RWPE1 (cell line): ENCODE results near the gene RBP3.

Experiments used
- CTCF ChIA-PET: fragments of 350-600 bp; sonication (Branson Sonifier 250); formaldehyde crosslinking; extraction: SDS; loops from one replicate; lab custom pipeline; 2021; lab: Yijun Ruan, JAX
- POLR2A ChIA-PET: fragments of 400-600 bp; formaldehyde crosslinking; extraction: SDS; loops from one replicate; lab custom pipeline; 2020; ENCODE audit warnings: antibody characterized with exemption; ENCODE audit not compliant: low non-redundant PET; lab: Yijun Ruan, JAX
- DNase-seq: peaks from one replicate; pipeline ENCODE4 v3.0.0; 2012; ENCODE audit warnings: low spot score
- H3K27ac ChIP-seq: fragments of 450-650 bp; 2 replicates; pipeline ENCODE4 v1.5.1; 2017
- TF ChIP-seq, protein P1 (sequence below): fragments of 450-650 bp; conservative IDR thresholded peaks from 2 replicates; pipeline ENCODE4 v1.5.1; 2017; ENCODE audit warnings: low read depth, mild to moderate bottlenecking

RBP3 gene

DNA sequence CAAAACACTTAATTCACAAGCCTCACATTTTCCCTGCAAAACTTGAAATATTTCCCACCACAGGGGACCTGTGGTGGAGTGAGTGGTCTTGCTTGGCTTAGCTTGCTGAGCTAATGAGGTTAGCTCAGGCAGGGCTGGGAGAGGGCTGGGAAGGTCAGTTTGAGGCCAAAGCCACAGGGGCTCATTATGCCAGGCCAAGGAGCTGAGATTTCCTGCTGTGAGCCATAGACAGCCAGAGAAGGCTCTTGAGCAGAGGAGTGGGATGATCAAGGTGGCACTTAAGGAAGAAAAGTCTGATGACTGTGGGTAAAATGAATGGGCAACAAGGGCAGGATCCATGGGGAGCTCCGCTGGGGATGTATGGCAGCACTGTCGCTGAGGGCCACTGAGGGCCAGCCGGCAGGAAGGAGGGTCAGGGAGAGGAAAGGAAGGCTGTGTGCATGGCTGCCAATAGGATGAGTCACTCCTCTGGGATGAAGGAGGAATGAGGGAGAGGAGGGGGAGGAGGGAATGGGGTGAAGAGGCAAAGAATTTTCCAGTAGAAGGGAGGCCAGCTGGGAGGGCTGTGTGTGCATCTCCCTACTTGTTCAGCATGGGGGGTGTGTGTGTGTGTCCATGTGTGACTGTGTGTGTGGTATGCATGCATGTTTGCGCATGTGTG lies 54.6 kb downstream of the RBP3 start:
- ChIA-PET CTCF (interaction anchor here (0.6 kb wide), 1 partner anchor 21 kb away, joined by 3 read pairs; no protein-coding TSS in a partner anchor), POLR2A (no interaction called here)
- TF ChIP-seq, protein P1, sequence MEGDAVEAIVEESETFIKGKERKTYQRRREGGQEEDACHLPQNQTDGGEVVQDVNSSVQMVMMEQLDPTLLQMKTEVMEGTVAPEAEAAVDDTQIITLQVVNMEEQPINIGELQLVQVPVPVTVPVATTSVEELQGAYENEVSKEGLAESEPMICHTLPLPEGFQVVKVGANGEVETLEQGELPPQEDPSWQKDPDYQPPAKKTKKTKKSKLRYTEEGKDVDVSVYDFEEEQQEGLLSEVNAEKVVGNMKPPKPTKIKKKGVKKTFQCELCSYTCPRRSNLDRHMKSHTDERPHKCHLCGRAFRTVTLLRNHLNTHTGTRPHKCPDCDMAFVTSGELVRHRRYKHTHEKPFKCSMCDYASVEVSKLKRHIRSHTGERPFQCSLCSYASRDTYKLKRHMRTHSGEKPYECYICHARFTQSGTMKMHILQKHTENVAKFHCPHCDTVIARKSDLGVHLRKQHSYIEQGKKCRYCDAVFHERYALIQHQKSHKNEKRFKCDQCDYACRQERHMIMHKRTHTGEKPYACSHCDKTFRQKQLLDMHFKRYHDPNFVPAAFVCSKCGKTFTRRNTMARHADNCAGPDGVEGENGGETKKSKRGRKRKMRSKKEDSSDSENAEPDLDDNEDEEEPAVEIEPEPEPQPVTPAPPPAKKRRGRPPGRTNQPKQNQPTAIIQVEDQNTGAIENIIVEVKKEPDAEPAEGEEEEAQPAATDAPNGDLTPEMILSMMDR: no peak
- H3K27ac ChIP-seq: peak overlapping the region; percentile 86
- DNase-seq: peak; percentile 71

DNA sequence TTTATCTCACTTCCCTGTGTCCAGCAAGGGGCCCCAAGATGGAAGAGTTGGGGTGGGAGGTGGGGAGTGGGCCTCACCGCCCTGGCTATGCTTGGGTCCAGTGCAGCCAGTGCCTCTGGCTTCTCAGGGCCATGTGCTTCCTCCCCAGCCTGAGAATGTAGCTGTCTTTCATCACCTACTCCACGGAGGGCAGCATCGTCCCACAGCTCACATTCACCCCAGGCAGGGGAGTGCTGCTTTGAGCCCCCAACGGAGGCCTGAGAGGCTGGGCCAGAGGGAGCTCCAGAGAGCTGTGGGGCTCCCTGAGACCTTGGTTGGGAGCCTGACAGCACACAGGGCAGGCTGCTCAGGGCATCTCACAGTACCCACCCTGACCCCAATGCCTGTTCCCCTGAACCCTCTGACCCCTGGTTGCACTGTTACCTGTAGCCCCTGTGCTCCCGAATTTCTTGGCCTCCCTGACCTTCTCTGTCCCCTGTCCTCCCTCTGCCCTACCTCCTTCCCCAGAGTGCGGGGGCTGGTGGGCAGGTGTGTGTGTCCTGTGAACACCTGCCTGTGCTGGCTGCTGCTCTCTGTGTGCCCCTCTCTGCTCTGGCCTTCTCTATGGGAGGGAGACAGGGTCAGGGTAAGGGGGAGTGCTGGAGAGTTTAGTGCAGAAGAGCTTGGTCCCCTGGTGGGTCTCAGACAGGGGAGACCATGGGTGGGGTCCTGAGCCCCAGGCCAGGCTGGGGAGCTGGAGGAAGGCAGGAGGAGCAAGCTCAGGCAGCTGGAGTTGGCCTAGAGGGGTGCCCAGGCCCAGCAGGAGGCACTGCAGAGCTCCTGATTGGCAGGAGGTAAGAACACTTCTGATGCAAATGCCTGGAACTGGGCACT lies 55.5 kb downstream of the RBP3 start:
- CTCF ChIA-PET: interaction anchor here (0.7 kb wide), 1 partner anchor 8 kb away, joined by 3 read pairs; no protein-coding TSS in a partner anchor
- POLR2A ChIA-PET: no interaction called here
- H3K27ac ChIP-seq: peak overlapping the region; percentile 86
- DNase-seq: no peak
- TF ChIP-seq, protein P1: no peak

DNA sequence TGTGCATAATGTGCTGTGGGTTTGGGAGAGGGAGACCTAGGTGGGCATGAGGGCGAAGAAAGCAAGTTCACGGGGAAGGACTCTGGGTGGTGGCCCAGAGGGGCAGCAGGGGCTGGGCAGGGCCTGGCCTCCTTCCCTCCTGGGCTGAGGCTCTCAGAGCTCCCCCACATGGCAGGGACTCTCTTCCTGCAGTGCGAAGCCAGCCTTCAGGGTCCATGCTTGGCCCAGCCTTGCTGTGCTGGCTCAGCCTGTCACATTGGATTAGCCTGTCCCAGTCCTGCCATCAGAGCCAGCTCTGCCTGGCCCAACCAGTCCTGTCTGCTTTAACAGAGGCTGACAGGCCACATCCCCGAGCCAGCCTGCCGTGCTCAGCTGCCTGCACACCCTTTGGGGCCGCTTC lies 56.3 kb downstream of the RBP3 start:
- no peak for DNase-seq
- POLR2A ChIA-PET: no interaction called here
- TF ChIP-seq, protein P1: no peak
- peak overlapping the region; percentile 86 for H3K27ac ChIP-seq
- CTCF ChIA-PET: no interaction called here

DNA sequence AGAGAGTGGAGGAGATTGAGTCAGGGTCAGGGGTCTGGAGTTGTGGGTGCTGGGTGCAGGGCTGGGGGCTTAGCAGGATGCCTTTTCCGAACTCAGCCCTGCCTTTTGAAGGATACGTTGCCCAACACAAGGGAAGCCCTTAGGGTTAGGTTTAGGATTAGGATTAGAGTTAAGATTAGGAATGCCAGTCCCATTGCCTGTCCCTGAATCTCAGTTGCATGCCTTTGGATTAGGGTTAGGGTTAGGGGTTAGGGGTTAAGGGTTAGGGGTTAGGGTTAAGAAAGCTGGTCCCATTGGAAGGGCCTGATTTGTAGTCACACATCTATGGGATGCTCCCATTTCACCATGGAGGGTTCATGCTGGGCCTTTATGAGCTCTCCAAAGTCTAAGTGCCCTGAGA lies 56.8 kb downstream of the RBP3 start:
- CTCF ChIA-PET: no interaction called here

DNA sequence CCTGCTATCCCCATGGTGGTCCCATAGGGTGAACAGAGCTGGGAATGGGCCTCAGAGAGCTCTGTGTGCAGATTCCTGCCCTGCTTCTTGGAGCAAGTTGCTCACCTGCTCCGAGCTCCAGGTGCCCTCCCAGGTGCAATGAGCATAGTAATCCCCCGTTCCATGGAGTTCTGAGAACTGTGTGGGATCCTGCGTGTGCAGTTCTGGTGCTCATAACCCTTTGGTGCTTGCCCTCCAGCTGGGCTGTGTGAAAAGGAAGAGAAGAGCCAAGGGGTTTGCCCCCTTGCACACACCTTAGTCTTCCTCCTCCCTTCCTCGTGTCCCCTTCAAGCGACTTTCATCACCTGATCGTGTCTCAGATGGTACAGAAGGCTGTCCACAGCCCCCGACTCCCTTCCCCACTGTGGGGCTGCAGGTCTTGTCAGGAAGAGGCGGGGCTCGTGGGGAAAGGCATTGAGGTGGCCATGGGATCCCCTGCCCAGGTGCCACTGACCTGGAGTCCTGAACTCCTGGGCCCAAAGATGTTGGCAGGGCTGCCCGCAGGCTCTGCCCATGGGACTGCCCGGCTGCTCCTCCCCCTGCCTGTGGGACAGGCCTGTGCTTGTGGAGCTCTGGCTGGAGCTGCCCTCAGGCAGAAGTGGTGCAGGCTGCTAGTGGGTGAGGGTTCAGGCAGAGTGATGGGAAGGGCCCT lies 57.8 kb downstream of the RBP3 start:
- peak; percentile 26 for DNase-seq
- H3K27ac ChIP-seq: peak overlapping the region; percentile 96
- ChIA-PET POLR2A (interaction anchor here (0.7 kb wide), 1 partner anchor 22 kb away, joined by 5 read pairs; no protein-coding TSS in a partner anchor), CTCF (no interaction called here)
- TF ChIP-seq, protein P1: no peak

More for the DNA sequence above, 56.8 kb downstream of the RBP3 start:
- POLR2A ChIA-PET: no interaction called here
- peak overlapping the region; percentile 86 for H3K27ac ChIP-seq
- TF ChIP-seq, protein P1: no peak
- no peak for DNase-seq

DNA sequence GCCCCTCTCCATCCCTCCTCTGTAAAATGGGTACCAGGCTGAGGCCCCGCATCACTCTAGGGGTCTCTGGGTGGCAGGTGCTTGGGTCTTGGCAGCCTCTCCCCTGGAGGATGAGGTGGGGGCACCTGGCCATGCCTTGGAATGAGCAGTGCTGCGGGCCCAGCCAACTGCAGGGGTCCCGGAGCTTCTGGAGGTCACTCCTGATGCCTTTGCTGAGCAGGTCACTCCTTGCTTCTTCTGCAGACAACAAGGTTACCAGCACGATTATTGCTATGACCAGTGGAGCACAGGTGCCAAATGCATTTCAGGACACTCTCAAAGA lies 58.3 kb downstream of the RBP3 start:
- no peak for DNase-seq
- ChIA-PET POLR2A (no interaction called here), CTCF (no interaction called here)
- TF ChIP-seq, protein P1: no peak
- H3K27ac ChIP-seq: peak overlapping the region; percentile 96
